HG03378 (cell line): ENCODE results near the gene KRTAP22-2.

Experiments used
- ATAC-seq: cut with Tn5 transposase; IDR thresholded peaks from one replicate; pipeline ENCODE4 v1.9.1; 2021; ENCODE audit warnings: mild to moderate bottlenecking, moderate library complexity; ENCODE audit not compliant: unreplicated experiment

The KRTAP22-2 gene

GRCh38 chr21:30563630-30564029 is 26.6 kb downstream of the KRTAP22-2 start:
- no peak for ATAC-seq

- ATAC-seq: no peak
Observed at GRCh38 chr21:30563072-30563471, 27.1 kb downstream of the KRTAP22-2 start.

- ATAC-seq: no peak
Observed at GRCh38 chr21:30561957-30562356, 28.2 kb downstream of the KRTAP22-2 start.

- ATAC-seq: no peak
Observed at GRCh38 chr21:30561264-30561895, 28.8 kb downstream of the KRTAP22-2 start, which contains the start of gene KRTAP19-7. KRTAP19-7 (minus strand) TSS chr21:30561314; CDS start chr21:30561289, 25 bp downstream.

- ATAC-seq: no peak
Observed at GRCh38 chr21:30555095-30555494, 35.1 kb downstream of the KRTAP22-2 start.

GRCh38 chr21:30552782-30553181 is 37.4 kb downstream of the KRTAP22-2 start:
- ATAC-seq: no peak

GRCh38 chr21:30541764-30542163 is 48.4 kb downstream of the KRTAP22-2 start, which contains the start of gene KRTAP19-6:
KRTAP19-6 (minus strand) TSS chr21:30541864; CDS start chr21:30541833, 31 bp downstream.
- no peak for ATAC-seq
